ENCODE results near the gene MINAR1.

GRCh38 chr15:79475306-79475705 lies 43.2 kb downstream of the MINAR1 start:
- TF ChIP-seq POLR2AphosphoS5 (IDR thresholded peaks at IDR 0.05; ENCODE audit: low read depth, low read length) (no peak), SPI1 (IDR thresholded peaks at IDR 0.05; ENCODE audit: low read depth, low read length) (no peak), POLR2A (IDR thresholded peaks at IDR 0.05; ENCODE audit: low read depth, low read length) (no peak), TAF1 (IDR thresholded peaks at IDR 0.05; ENCODE audit: low read depth, low read length) (no peak), PAX5 (IDR thresholded peaks at IDR 0.05; ENCODE audit: insufficient read depth, low read length, severe bottlenecking) (no peak), POU2F2 (IDR thresholded peaks at IDR 0.05; ENCODE audit: low read depth, low read length) (no peak)
